Measurements from ENCODE around the gene LETM1. TPM values are rescaled to one million over a fixed set of nuclear protein-coding genes. Genes with fewer than 3 reads are reported as not detected.
A peak's percentile ranks its signal among the peaks of the same experiment; 100 is the strongest.

The LETM1 gene
- total RNA-seq, 2 experiments from 2014 or later: 58.3 to 66.8 TPM

GRCh38 chr4:1841201-1841886, 14.6 kb downstream of the LETM1 start:
- peaks cover 79% of the 10 kb centered on the region for H3K36me3 ChIP-seq (ENCODE audit: insufficient read depth, low read length)
- POLR2A ChIA-PET: no interaction called here
- intact Hi-C loops (cut with micrococcal nuclease; ENCODE audit: unreplicated experiment): no loop called here
- CTCF ChIA-PET (ENCODE audit: unreplicated experiment): no interaction called here
- H3K4me1 ChIP-seq (ENCODE audit: insufficient read depth, low read length, poor library complexity, severe bottlenecking): peaks cover 6% of the 10 kb centered on the region
- TF ChIP-seq CTCF (conservative IDR thresholded peaks at IDR 0.05; ENCODE audit: low read length) (no peak), EZH2phosphoT487 (IDR thresholded peaks at IDR 0.05; ENCODE audit: borderline replicate concordance, low read depth, low read length) (no peak)
- H3K27ac ChIP-seq (ENCODE audit: low read depth, low read length, poor library complexity, severe bottlenecking): no peak overlapping the region
- BruUV-seq (replicated peaks): no TSS peak
- no peak for DNase-seq (ENCODE audit: low spot score)
- H3K4me2 ChIP-seq (ENCODE audit: low read length): no peak overlapping the region
- no peaks in the 10 kb centered on the region for H4K20me1 ChIP-seq (ENCODE audit: insufficient read depth, low read length)
- H3K4me3 ChIP-seq (ENCODE audit: low read depth, low read length, poor library complexity, severe bottlenecking): no peak overlapping the region
- no peak overlapping the region for H2AFZ ChIP-seq (ENCODE audit: low read length)
- H3K9me2 ChIP-seq (ENCODE audit: insufficient read depth, low read length): no peaks in the 10 kb centered on the region
- H3K79me2 ChIP-seq (ENCODE audit: insufficient read depth, low read depth, low read length): no peaks in the 10 kb centered on the region
- H3K9me3 ChIP-seq (ENCODE audit: low read length): no peaks in the 10 kb centered on the region

DNA sequence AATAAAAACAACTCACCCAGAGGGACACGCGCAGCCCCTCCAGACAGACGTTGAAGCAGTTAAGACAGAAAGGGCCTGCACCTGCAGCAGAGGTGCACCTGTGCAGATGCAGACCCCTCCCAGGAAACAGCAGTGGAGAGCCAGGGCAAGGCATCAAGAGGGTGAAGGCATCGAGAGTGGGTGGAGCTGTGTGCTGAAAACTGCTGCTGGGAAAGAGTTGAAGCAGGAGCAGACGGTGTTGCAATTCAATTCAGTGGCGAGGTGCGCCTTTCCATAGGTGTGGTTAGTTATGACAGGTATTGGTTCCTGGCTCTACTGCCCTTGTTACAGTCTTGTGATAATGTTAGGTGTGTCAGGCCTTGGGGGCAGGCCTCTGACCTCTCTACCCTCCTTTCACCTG, 16.7 kb downstream of the LETM1 start:
- no peak overlapping the region for H3K4me3 ChIP-seq (ENCODE audit: low read depth, low read length, poor library complexity, severe bottlenecking)
- POLR2A ChIA-PET: no interaction called here
- BruUV-seq (replicated peaks): no TSS peak
- CTCF ChIA-PET (ENCODE audit: unreplicated experiment): no interaction called here
- H3K79me2 ChIP-seq (ENCODE audit: insufficient read depth, low read depth, low read length): no peaks in the 10 kb centered on the region
- TF ChIP-seq EZH2phosphoT487 (IDR thresholded peaks at IDR 0.05; ENCODE audit: borderline replicate concordance, low read depth, low read length): no peak
- TF ChIP-seq CTCF (conservative IDR thresholded peaks at IDR 0.05; ENCODE audit: low read length): no peak
- H3K9me2 ChIP-seq (ENCODE audit: insufficient read depth, low read length): no peaks in the 10 kb centered on the region
- intact Hi-C loops (cut with micrococcal nuclease; ENCODE audit: unreplicated experiment): no loop called here
- H3K4me1 ChIP-seq (ENCODE audit: insufficient read depth, low read length, poor library complexity, severe bottlenecking): peaks cover 12% of the 10 kb centered on the region
- no peak overlapping the region for H3K4me2 ChIP-seq (ENCODE audit: low read length)
- peaks cover 82% of the 10 kb centered on the region for H3K36me3 ChIP-seq (ENCODE audit: insufficient read depth, low read length)
- H3K9me3 ChIP-seq (ENCODE audit: low read length): no peaks in the 10 kb centered on the region
- H3K27ac ChIP-seq (ENCODE audit: low read depth, low read length, poor library complexity, severe bottlenecking): no peak overlapping the region
- no peak overlapping the region for H2AFZ ChIP-seq (ENCODE audit: low read length)
- DNase-seq (ENCODE audit: low spot score): peak; percentile 15
- no peaks in the 10 kb centered on the region for H4K20me1 ChIP-seq (ENCODE audit: insufficient read depth, low read length)

DNA sequence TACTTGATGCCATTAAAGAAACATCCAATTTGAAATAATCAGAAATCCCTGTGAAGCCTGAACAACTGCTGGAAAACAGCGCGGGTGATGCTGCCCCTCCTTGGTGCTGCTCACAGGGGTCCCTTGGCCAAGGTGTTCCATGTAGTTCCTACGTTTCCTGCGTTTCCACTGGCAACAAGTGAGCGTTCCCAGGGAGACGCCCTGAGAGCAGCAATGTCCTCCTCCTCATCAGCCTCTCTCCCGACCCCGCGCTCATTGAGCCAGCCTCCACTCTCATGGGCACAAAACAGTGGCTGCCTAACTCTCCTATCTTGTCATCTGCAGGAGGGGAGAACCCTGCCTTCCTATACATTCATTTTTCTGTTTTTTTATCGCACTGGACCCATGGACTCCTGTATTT, 18.9 kb downstream of the LETM1 start:
- Histone ChIP-seq H3K4me2 (ENCODE audit: low read length) (no peak overlapping the region), H3K79me2 (ENCODE audit: insufficient read depth, low read depth, low read length) (no peaks in the 10 kb centered on the region), H2AFZ (ENCODE audit: low read length) (no peak overlapping the region), H3K4me1 (ENCODE audit: insufficient read depth, low read length, poor library complexity, severe bottlenecking) (peaks cover 25% of the 10 kb centered on the region), H3K4me3 (ENCODE audit: low read depth, low read length, poor library complexity, severe bottlenecking) (no peak overlapping the region), H4K20me1 (ENCODE audit: insufficient read depth, low read length) (no peaks in the 10 kb centered on the region), H3K9me3 (ENCODE audit: low read length) (no peaks in the 10 kb centered on the region), H3K36me3 (ENCODE audit: insufficient read depth, low read length) (peaks cover 81% of the 10 kb centered on the region), H3K9me2 (ENCODE audit: insufficient read depth, low read length) (no peaks in the 10 kb centered on the region), H3K27ac (ENCODE audit: low read depth, low read length, poor library complexity, severe bottlenecking) (no peak overlapping the region)
- POLR2A ChIA-PET: no interaction called here
- CTCF ChIA-PET (ENCODE audit: unreplicated experiment): no interaction called here
- no TSS peak for BruUV-seq (replicated peaks)
- no peak for DNase-seq (ENCODE audit: low spot score)
- intact Hi-C loops (cut with micrococcal nuclease; ENCODE audit: unreplicated experiment): no loop called here
- TF ChIP-seq EZH2phosphoT487 (IDR thresholded peaks at IDR 0.05; ENCODE audit: borderline replicate concordance, low read depth, low read length): no peak
- TF ChIP-seq CTCF (conservative IDR thresholded peaks at IDR 0.05; ENCODE audit: low read length): no peak

Data from OCI-LY7 (cell line).